OCI-LY1 (cell line): Measurements from ENCODE around the gene DCDC2.

Experiments
- CTCF ChIP-seq: fragments of 200-600 bp; sonication (generic), shearing (Covaris generic); IDR thresholded peaks from 2 replicates; pipeline ENCODE4 v1.5.1; 2017; ENCODE audit warnings: mild to moderate bottlenecking, antibody characterized with exemption, low read length, moderate library complexity, mixed read lengths
- EZH2 ChIP-seq: fragments of 200-600 bp; sonication (generic), shearing (Covaris generic); IDR thresholded peaks from 2 replicates; pipeline ENCODE4 v1.8.0; 2017; ENCODE audit warnings: borderline replicate concordance, mixed run types, mild to moderate bottlenecking, antibody characterized with exemption, low read length, moderate library complexity, mixed read lengths

- no peak for TF ChIP-seq CTCF
- TF ChIP-seq EZH2 = no peak
Measured at GRCh38 chr6:24131751-24132150, 226.1 kb downstream of the DCDC2 start.
